ENCODE measurements around the gene OR4D11.

GRCh38 chr11:59528711-59529110 lies 25.3 kb downstream of the OR4D11 start:
- no peak for TF ChIP-seq CTCF (conservative IDR thresholded peaks at IDR 0.05; ENCODE audit: low read length)
- no peak for TF ChIP-seq EZH2phosphoT487 (IDR thresholded peaks at IDR 0.05; ENCODE audit: borderline replicate concordance, low read depth, low read length)

Measured in OCI-LY7 (cell line).